Calu3 (cell line): Measurements from ENCODE around the gene CYBB. TPM values are rescaled to one million over a fixed set of nuclear protein-coding genes. Genes with fewer than 3 reads are reported as not detected.

Experiments
- BruUV-seq: library from RNA; stranded (reverse); fragments of 400-500 nt; replicated peaks from 2 replicates; lab custom pipeline; 2021; lab: Mats Ljungman, UMichigan
- CTCF ChIA-PET: fragments of 300-600 bp; sonication (Branson Sonifier 250); formaldehyde crosslinking; loops from one replicate; lab custom pipeline; 2022; ENCODE audit warnings: antibody characterized with exemption; lab: Charles Lee
- DNase-seq: peaks from one replicate; pipeline ENCODE4 v3.0.0; 2022
- H3K27ac Mint-ChIP-seq: one replicate; pipeline ENCODE4 v1.8.0; 2022; ENCODE audit warnings: mixed read lengths; ENCODE audit not compliant: unreplicated experiment
- H3K27me3 Mint-ChIP-seq: one replicate; pipeline ENCODE4 v1.8.0; 2022; ENCODE audit warnings: mixed read lengths; ENCODE audit not compliant: unreplicated experiment
- H3K36me3 Mint-ChIP-seq: one replicate; pipeline ENCODE4 v1.8.0; 2022; ENCODE audit warnings: mild to moderate bottlenecking, moderate library complexity, mixed read lengths; ENCODE audit not compliant: insufficient read depth, unreplicated experiment
- H3K4me1 Mint-ChIP-seq: one replicate; pipeline ENCODE4 v1.8.0; 2022; ENCODE audit warnings: mild to moderate bottlenecking, low read depth, mixed read lengths; ENCODE audit not compliant: unreplicated experiment
- H3K4me3 Mint-ChIP-seq: one replicate; pipeline ENCODE4 v1.8.0; 2022; ENCODE audit warnings: mild to moderate bottlenecking, low read depth, moderate library complexity, mixed read lengths; ENCODE audit not compliant: unreplicated experiment
- H3K9me3 Mint-ChIP-seq: one replicate; pipeline ENCODE4 v1.8.0; 2022; ENCODE audit warnings: low read depth, mixed read lengths; ENCODE audit not compliant: unreplicated experiment
- CTCF ChIP-seq: fragments of 200-600 bp; IDR thresholded peaks from one replicate; pipeline ENCODE4 v1.8.0; 2022; ENCODE audit warnings: antibody characterized with exemption; ENCODE audit not compliant: unreplicated experiment
- intact Hi-C: fragments of 100-400 bp; cut with micrococcal nuclease; formaldehyde crosslinking; loops from one replicate; pipeline ENCODE4 v1.10.0; 2022; ENCODE audit not compliant: unreplicated experiment
- total RNA-seq: library from RNA; stranded (reverse); gene quantifications from 2 replicates; pipeline ENCODE4 v1.2.3, GENCODE V29; 2022

Gene CYBB
- total RNA-seq, 1 experiment from 2014 or later, result 1.8 TPM

DNA sequence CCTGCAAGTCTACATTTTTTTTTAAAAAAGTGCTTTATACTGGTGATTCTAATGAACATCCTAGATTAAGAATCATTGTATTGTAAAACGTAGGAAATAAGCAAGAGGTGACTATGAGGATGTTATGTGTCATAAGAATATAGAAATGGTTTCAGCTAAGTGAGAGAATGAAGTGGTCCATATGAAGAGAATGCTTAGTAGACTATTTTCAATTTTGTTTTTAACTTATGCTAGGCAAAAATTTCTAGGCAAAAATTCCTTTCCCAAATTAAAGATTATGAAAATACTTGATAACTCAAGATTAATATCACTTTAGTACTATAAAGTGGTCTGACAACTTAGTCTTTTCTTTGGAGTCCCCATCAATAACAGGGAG lies 66.7 kb downstream of the CYBB start:
- CTCF ChIA-PET, result no interaction called here
- H3K4me1 Mint-ChIP-seq, result no peaks in the 10 kb centered on the region
- no peak overlapping the region for H3K27ac Mint-ChIP-seq
- BruUV-seq, result no TSS peak
- intact Hi-C loops, result loop anchor here (5.0 kb wide), 1 partner anchor 61 kb away; no protein-coding TSS in a partner anchor
- TF ChIP-seq CTCF, result no peak
- no peak for DNase-seq
- H3K4me3 Mint-ChIP-seq, result peak overlapping the region; percentile 70
- no peaks in the 10 kb centered on the region for H3K9me3 Mint-ChIP-seq
- H3K36me3 Mint-ChIP-seq, result peaks cover 13% of the 10 kb centered on the region
- no peaks in the 10 kb centered on the region for H3K27me3 Mint-ChIP-seq

DNA sequence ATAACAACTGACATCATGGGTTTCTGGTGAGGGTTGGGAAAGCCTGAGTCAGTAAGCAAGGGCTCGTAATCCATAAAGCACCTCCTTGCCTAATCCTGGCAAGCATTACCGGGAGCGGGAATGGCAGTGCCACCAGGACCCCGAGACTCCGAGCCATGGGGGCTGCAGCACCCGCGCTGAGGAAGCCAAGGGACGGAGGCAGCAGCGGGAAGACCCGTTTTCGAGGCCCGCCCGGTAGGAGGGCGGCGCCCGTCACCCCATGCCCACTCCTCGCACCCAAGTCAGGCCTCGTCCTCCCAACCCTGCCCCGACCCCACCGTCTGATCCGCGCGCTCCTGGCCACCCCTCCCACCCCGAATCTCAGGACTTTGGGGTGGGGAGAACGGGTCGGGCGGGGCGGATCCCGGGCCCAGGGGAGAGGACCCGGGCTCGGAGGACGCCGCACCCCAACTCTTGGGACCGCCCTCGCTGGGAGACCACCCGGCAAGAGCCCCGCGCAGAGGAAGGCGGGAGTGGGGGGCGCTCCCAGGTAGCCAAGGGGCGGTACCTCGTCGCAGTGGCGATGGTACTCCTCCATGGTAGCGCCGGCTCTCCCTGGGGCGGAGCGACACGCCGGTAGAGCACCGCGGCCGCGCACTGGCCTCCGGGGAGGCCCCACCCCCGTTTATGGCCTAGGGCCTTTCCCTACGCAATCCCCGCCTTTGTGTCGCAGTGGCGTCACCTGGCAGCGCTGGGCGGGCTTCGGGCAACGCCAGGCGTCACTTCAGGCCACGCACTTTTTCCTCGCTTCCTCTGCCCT lies 67.3 kb downstream of the CYBB start, which contains the start of gene DYNLT3:
Gene DYNLT3, minus strand, starts transcription at position 638 of the 799 bp plus-strand sequence. Its CDS starts 61 bp downstream, at position 577.
- DNase-seq, result peak; percentile 86
- BruUV-seq, result no TSS peak
- CTCF ChIA-PET, result no interaction called here
- Mint-ChIP-seq H3K27ac (peak within 1 kb of the TSS; percentile 67), H3K9me3 (no peaks in the 10 kb centered on the region), H3K36me3 (peaks cover 13% of the 10 kb centered on the region), H3K27me3 (no peaks in the 10 kb centered on the region), H3K4me1 (no peaks in the 10 kb centered on the region), H3K4me3 (peak within 1 kb of the TSS; percentile 70)
- intact Hi-C loops, result loop anchor here (5.0 kb wide), 1 partner anchor 60 kb away; no protein-coding TSS in a partner anchor
- TF ChIP-seq CTCF, result no peak

DNA sequence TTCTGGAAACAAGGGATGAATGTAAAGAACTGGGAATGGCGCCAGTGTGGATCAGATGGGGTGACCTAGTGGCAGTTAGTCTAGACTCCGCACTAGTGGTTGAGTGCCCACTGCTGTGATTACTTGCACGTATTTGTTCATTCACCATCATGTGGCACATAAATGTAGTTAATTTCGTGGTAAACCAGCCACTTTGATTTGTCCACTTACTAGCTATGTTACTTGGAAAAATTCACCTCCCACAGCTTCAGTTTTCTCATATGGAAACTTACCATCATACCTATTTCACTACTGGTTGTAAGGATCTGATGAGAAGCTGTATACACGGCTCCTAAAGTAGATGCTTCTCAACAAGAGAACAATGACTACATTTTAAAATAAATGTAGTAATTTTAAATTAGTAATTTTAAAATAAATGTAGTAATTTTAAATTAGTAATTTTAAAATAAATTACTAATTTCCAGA lies 67.9 kb downstream of the CYBB start:
- H3K4me1 Mint-ChIP-seq, result no peaks in the 10 kb centered on the region
- CTCF ChIA-PET, result no interaction called here
- no peaks in the 10 kb centered on the region for H3K9me3 Mint-ChIP-seq
- TF ChIP-seq CTCF, result no peak
- no peaks in the 10 kb centered on the region for H3K27me3 Mint-ChIP-seq
- H3K4me3 Mint-ChIP-seq, result peak overlapping the region; percentile 70
- H3K27ac Mint-ChIP-seq, result peak overlapping the region; percentile 67
- DNase-seq, result no peak
- intact Hi-C loops, result loop anchor here (5.0 kb wide), 1 partner anchor 60 kb away; no protein-coding TSS in a partner anchor
- no TSS peak for BruUV-seq
- H3K36me3 Mint-ChIP-seq, result peaks cover 13% of the 10 kb centered on the region

- Mint-ChIP-seq H3K27me3 (no peaks in the 10 kb centered on the region), H3K27ac (no peak overlapping the region), H3K4me3 (no peak overlapping the region), H3K36me3 (no peaks in the 10 kb centered on the region), H3K9me3 (no peaks in the 10 kb centered on the region), H3K4me1 (no peaks in the 10 kb centered on the region)
- TF ChIP-seq CTCF, result no peak
- BruUV-seq, result no TSS peak
- CTCF ChIA-PET, result no interaction called here
- intact Hi-C loops, result no loop called here
- DNase-seq, result no peak
Measured at GRCh38 chrX:37854148-37854547, 74.3 kb downstream of the CYBB start.
